ENCODE results near the gene TNFRSF1A. TPM values are rescaled to one million over a fixed set of nuclear protein-coding genes. Genes with fewer than 3 reads are reported as not detected.

TNFRSF1A gene
- total and polyA plus RNA-seq, 2 of the 13 experiments (the other 11 are each of a cell fraction or from before 2014, with no cell fraction given) = 41.5 to 61.2 TPM

DNA sequence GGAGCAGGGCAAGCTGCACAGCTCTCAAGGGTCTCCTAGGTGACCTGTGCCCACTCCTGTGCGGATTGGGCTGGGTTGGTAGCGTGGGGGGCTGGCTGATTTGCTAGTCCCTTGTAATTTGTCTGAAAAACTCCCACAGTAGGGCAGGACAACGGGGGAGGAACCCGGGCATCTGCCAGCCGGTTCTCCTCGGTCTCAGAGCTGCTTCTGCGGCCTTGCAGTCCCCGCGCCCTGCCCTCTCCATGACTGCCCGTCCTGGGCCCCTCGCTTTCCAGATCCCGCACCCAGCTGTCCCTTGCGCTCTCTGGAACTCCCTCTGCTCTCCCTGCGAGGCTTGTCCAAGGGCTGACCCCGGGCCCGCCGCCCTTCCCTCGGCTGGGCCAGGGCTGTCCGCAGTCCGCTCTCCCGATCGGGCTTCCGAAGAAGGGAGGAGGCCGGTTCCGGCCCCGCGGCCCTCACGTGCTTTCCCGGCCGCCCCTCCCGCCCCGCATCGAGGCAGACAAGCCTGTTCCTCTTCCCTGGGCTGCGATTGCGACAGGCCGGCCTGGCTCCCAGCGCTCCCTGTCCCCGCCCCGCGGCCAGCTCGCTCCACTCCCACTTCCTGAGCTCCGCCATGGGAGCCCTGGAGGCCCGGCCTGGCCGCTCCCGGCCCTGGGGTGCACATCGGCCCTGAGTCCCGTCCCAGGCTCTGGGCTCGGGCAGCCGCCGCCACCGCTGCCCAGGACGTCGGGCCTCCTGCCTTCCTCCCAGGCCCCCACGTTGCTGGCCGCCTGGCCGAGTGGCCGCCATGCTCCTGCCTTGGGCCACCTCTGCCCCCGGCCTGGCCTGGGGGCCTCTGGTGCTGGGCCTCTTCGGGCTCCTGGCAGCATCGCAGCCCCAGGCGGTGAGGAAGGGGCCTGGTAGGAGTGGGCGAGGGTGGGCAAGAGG is 42.0 kb upstream of the TNFRSF1A start, which contains the start of gene LTBR (continued):
- TF ChIP-seq TBP (CRISPR knock-in tag; IDR thresholded peaks at IDR 0.05) = no peak
- TF ChIP-seq, protein P1, sequence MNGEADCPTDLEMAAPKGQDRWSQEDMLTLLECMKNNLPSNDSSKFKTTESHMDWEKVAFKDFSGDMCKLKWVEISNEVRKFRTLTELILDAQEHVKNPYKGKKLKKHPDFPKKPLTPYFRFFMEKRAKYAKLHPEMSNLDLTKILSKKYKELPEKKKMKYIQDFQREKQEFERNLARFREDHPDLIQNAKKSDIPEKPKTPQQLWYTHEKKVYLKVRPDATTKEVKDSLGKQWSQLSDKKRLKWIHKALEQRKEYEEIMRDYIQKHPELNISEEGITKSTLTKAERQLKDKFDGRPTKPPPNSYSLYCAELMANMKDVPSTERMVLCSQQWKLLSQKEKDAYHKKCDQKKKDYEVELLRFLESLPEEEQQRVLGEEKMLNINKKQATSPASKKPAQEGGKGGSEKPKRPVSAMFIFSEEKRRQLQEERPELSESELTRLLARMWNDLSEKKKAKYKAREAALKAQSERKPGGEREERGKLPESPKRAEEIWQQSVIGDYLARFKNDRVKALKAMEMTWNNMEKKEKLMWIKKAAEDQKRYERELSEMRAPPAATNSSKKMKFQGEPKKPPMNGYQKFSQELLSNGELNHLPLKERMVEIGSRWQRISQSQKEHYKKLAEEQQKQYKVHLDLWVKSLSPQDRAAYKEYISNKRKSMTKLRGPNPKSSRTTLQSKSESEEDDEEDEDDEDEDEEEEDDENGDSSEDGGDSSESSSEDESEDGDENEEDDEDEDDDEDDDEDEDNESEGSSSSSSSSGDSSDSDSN (CRISPR knock-in tag; IDR thresholded peaks at IDR 0.05) = peak; percentile 100
- TF ChIP-seq ZNF121 (CRISPR knock-in tag; IDR thresholded peaks at IDR 0.05) = peak; percentile 72; the same call in 1 of the 2 replicates
- TF ChIP-seq ZNF619 (CRISPR knock-in tag; IDR thresholded peaks at IDR 0.05) = peak; percentile 74; the same call in 1 of the 2 replicates
- peak; percentile 34 for TF ChIP-seq HNRNPLL (IDR thresholded peaks at IDR 0.05; ENCODE audit: low read depth, low read length, poor library complexity, severe bottlenecking)
- TF ChIP-seq, protein P2, sequence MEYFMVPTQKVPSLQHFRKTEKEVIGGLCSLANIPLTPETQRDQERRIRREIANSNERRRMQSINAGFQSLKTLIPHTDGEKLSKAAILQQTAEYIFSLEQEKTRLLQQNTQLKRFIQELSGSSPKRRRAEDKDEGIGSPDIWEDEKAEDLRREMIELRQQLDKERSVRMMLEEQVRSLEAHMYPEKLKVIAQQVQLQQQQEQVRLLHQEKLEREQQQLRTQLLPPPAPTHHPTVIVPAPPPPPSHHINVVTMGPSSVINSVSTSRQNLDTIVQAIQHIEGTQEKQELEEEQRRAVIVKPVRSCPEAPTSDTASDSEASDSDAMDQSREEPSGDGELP (IDR thresholded peaks at IDR 0.05; ENCODE audit: borderline replicate concordance, low read depth) = peak; percentile 48; the same call in 1 of the 2 replicates
- TF ChIP-seq ZNF496 (CRISPR knock-in tag; IDR thresholded peaks at IDR 0.05; ENCODE audit: insufficient replicate concordance) = no peak
- TF ChIP-seq SKI (IDR thresholded peaks at IDR 0.05; ENCODE audit: partially characterized antibody) = peak; percentile 55
- TF ChIP-seq TCF7 (IDR thresholded peaks at IDR 0.05; ENCODE audit: low read depth) = no peak
- TF ChIP-seq SP4 (CRISPR knock-in tag; IDR thresholded peaks at IDR 0.05) = peak; percentile 34; the same call in 1 of the 2 replicates
- peak; percentile 95 for TF ChIP-seq ZFY (CRISPR knock-in tag; IDR thresholded peaks at IDR 0.05)
- TF ChIP-seq ZNF143 (CRISPR knock-in tag; IDR thresholded peaks at IDR 0.05) = peak; percentile 47; the same call in 1 of the 2 replicates
- TF ChIP-seq TARDBP (CRISPR knock-in tag; IDR thresholded peaks at IDR 0.05) = peak; percentile 97
- 0 out of 4 replicates have a peak, but pooled peaks of 1 of the 2 experiments have one; percentile 8 for TF ChIP-seq NR2F1 (CRISPR knock-in tag; IDR thresholded peaks at IDR 0.05)
- peak; percentile 95 for TF ChIP-seq ZNF607 (CRISPR knock-in tag; IDR thresholded peaks at IDR 0.05; ENCODE audit: borderline replicate concordance)
- peak; percentile 71 for TF ChIP-seq AGO2 (optimal IDR thresholded peaks at IDR 0.05; ENCODE audit: low read depth, low read length)
- no peak for TF ChIP-seq HNRNPUL1 (IDR thresholded peaks at IDR 0.05; ENCODE audit: low read depth, low read length)
- peak; percentile 88 for TF ChIP-seq ZNF335 (CRISPR knock-in tag; IDR thresholded peaks at IDR 0.05)
- no peak for TF ChIP-seq RORA (CRISPR knock-in tag; IDR thresholded peaks at IDR 0.05)
- no peak for TF ChIP-seq ZNF780A (CRISPR knock-in tag; IDR thresholded peaks at IDR 0.05)
- TF ChIP-seq SIX1 (CRISPR knock-in tag; IDR thresholded peaks at IDR 0.05; ENCODE audit: borderline replicate concordance) = no peak
- TF ChIP-seq FOXO1 (CRISPR knock-in tag; IDR thresholded peaks at IDR 0.05) = peak; percentile 62
- TF ChIP-seq, protein P3, sequence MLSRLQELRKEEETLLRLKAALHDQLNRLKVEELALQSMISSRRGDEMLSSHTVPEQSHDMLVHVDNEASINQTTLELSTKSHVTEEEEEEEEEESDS (CRISPR knock-in tag; IDR thresholded peaks at IDR 0.05; ENCODE audit: borderline replicate concordance) = 0 out of 2 replicates have a peak, but pooled peaks have one; percentile 81
- TF ChIP-seq PCBP1 (IDR thresholded peaks at IDR 0.05; ENCODE audit: borderline replicate concordance, low read depth, low read length) = 0 out of 2 replicates have a peak, but pooled peaks have one; percentile 24
- TF ChIP-seq ATM (IDR thresholded peaks at IDR 0.05; ENCODE audit: borderline replicate concordance) = no peak
- TF ChIP-seq ATF7 (IDR thresholded peaks at IDR 0.05) = no peak
- no peak for TF ChIP-seq ATF7 (CRISPR knock-in tag; IDR thresholded peaks at IDR 0.05)
- TF ChIP-seq ZFP41 (CRISPR knock-in tag; IDR thresholded peaks at IDR 0.05; ENCODE audit: borderline replicate concordance) = peak; percentile 94; the same call in 1 of the 2 replicates
